Mammary epithelial cell (primary cell): ENCODE data around the gene ABCC6.

Source experiments
- EZH2 ChIP-seq: IDR thresholded peaks from 2 replicates; pipeline ENCODE4 v1.6.1; 2012; ENCODE audit warnings: low read length, inconsistent platforms, borderline replicate concordance
- TF ChIP-seq, protein P1 (sequence below), 2 donors: IDR thresholded peaks in 1 of 2; conservative IDR thresholded peaks in 1 of 2; 2 replicates each; pipeline ENCODE4 v1.5.1; 2011 to 2012; ENCODE audit warnings: inconsistent platforms in 2 of 2, low read length in 2 of 2, mild to moderate bottlenecking in 2 of 2, control low read depth in 1 of 2, low read depth in 1 of 2; ENCODE audit not compliant: insufficient read depth in 1 of 2; ENCODE audit errors: extremely low read depth in 1 of 2

DNA sequence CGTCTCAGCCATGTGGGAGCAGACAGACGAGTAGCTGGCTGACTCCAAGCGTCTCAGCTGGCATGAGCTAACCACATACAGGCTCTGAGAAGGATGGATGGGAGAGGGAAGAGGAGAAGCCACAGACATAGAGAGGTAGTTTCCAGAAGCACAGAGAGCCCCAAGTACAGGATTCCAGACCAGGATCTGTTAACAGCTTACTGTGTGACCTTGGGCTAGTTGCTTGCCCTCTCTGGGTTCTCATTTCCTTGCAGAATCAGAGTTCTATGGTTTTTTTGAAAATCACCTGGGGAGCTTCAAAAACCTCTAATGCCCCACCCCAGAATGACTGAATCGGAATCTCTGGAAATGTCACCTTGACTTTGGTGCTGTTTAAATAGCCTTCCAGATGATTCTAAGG, 60.2 kb downstream of the ABCC6 start:
- TF ChIP-seq, protein P1, sequence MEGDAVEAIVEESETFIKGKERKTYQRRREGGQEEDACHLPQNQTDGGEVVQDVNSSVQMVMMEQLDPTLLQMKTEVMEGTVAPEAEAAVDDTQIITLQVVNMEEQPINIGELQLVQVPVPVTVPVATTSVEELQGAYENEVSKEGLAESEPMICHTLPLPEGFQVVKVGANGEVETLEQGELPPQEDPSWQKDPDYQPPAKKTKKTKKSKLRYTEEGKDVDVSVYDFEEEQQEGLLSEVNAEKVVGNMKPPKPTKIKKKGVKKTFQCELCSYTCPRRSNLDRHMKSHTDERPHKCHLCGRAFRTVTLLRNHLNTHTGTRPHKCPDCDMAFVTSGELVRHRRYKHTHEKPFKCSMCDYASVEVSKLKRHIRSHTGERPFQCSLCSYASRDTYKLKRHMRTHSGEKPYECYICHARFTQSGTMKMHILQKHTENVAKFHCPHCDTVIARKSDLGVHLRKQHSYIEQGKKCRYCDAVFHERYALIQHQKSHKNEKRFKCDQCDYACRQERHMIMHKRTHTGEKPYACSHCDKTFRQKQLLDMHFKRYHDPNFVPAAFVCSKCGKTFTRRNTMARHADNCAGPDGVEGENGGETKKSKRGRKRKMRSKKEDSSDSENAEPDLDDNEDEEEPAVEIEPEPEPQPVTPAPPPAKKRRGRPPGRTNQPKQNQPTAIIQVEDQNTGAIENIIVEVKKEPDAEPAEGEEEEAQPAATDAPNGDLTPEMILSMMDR (conservative IDR thresholded peaks at IDR 0.05 in 1 of 2, IDR thresholded peaks at IDR 0.05 in 1 of 2; ENCODE audit: extremely low read depth in 1 of 2, insufficient read depth in 1 of 2, low read depth in 1 of 2, low read length in 2 of 2) = no peak
- no peak for TF ChIP-seq EZH2
